ENCODE data around the gene CGA.

DNA sequence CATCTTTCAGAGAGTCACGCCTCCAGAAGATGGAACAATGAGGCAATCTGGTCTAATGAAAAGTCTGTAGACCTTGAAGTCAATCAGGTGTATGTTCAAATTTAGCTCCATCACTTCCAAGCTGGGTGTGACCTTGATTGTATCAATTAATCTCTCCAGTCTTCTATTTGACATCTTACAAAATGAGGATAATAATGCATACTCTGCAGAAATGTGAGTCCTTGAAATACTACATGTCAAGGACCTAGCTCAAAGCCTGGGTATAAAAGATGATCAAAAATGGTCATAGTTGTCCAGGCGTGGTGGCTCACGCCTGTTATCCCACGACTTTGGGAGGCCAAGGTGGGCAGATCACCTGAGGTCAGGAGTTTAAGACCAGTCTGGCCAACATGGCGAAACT, 29.8 kb downstream of the CGA start:
- TF ChIP-seq, protein P1, sequence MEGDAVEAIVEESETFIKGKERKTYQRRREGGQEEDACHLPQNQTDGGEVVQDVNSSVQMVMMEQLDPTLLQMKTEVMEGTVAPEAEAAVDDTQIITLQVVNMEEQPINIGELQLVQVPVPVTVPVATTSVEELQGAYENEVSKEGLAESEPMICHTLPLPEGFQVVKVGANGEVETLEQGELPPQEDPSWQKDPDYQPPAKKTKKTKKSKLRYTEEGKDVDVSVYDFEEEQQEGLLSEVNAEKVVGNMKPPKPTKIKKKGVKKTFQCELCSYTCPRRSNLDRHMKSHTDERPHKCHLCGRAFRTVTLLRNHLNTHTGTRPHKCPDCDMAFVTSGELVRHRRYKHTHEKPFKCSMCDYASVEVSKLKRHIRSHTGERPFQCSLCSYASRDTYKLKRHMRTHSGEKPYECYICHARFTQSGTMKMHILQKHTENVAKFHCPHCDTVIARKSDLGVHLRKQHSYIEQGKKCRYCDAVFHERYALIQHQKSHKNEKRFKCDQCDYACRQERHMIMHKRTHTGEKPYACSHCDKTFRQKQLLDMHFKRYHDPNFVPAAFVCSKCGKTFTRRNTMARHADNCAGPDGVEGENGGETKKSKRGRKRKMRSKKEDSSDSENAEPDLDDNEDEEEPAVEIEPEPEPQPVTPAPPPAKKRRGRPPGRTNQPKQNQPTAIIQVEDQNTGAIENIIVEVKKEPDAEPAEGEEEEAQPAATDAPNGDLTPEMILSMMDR (IDR thresholded peaks at IDR 0.05), result no peak
- TF ChIP-seq POLR2A (IDR thresholded peaks at IDR 0.05) (no peak), POLR2AphosphoS5 (IDR thresholded peaks at IDR 0.05) (no peak)
